ENCODE results near the gene IL17RD. TPM values are rescaled to one million over a fixed set of nuclear protein-coding genes. Genes with fewer than 3 reads are reported as not detected.
A peak's percentile ranks its signal among the peaks of the same experiment; 100 is the strongest.

The IL17RD gene
- total RNA-seq, 1 donor from 2014 or later, result 3.4 TPM

- Histone ChIP-seq H3K4me1 (no peaks in the 10 kb centered on the region), H3K36me3 (peaks cover 0 to 30% of the 10 kb centered on the region in 2 donors), H3K9me3 (no peaks in the 10 kb centered on the region), H3K27me3 (no peaks in the 10 kb centered on the region), H3K27ac (no peak overlapping the region), H3K4me3 (no peak overlapping the region)
- DNase-seq (ENCODE audit: low spot score in 2 of 2), result peak in 1 of 2 donors; percentile 84
- intact Hi-C loops (cut with DNase I), result loop anchor here (5.0 kb wide), 2 partner anchors 62 to 127 kb away; partner anchors contain the start of gene APPL1
- TF ChIP-seq CTCF (IDR thresholded peaks at IDR 0.05), result peak; percentile 68 to 91 (median 83)
Measured at GRCh38 chr3:57100046-57100695, 65.0 kb downstream of the IL17RD start.

GRCh38 chr3:57098418-57099310, 66.5 kb downstream of the IL17RD start:
- no peak overlapping the region for H3K27ac ChIP-seq
- no peaks in the 10 kb centered on the region for H3K9me3 ChIP-seq
- H3K4me1 ChIP-seq, result no peaks in the 10 kb centered on the region
- H3K27me3 ChIP-seq, result no peaks in the 10 kb centered on the region
- TF ChIP-seq CTCF (IDR thresholded peaks at IDR 0.05), result no peak
- intact Hi-C loops (cut with DNase I), result no loop called here
- DNase-seq (ENCODE audit: low spot score in 2 of 2), result no peak
- H3K4me3 ChIP-seq, result no peak overlapping the region
- H3K36me3 ChIP-seq, result peaks cover 0 to 30% of the 10 kb centered on the region in 2 donors

GRCh38 chr3:57097536-57097935, 67.6 kb downstream of the IL17RD start:
- Histone ChIP-seq H3K36me3 (peaks cover 0 to 30% of the 10 kb centered on the region in 2 donors), H3K4me1 (no peaks in the 10 kb centered on the region), H3K27me3 (no peaks in the 10 kb centered on the region), H3K27ac (no peak overlapping the region), H3K9me3 (no peaks in the 10 kb centered on the region), H3K4me3 (no peak overlapping the region)
- intact Hi-C loops (cut with DNase I), result no loop called here
- TF ChIP-seq CTCF (IDR thresholded peaks at IDR 0.05), result no peak
- no peak for DNase-seq (ENCODE audit: low spot score in 2 of 2)

GRCh38 chr3:57095363-57095762, 69.8 kb downstream of the IL17RD start:
- no peak for TF ChIP-seq CTCF (IDR thresholded peaks at IDR 0.05)
- peaks cover 0 to 26% of the 10 kb centered on the region in 2 donors for H3K36me3 ChIP-seq
- H3K27me3 ChIP-seq, result no peaks in the 10 kb centered on the region
- intact Hi-C loops (cut with DNase I), result no loop called here
- no peak for DNase-seq (ENCODE audit: low spot score in 2 of 2)
- no peaks in the 10 kb centered on the region for H3K9me3 ChIP-seq
- H3K4me1 ChIP-seq, result no peaks in the 10 kb centered on the region
- H3K27ac ChIP-seq, result no peak overlapping the region
- H3K4me3 ChIP-seq, result no peak overlapping the region

- H3K4me1 ChIP-seq, result no peaks in the 10 kb centered on the region
- TF ChIP-seq CTCF (IDR thresholded peaks at IDR 0.05), result no peak
- intact Hi-C loops (cut with DNase I), result no loop called here
- peaks cover 0 to 26% of the 10 kb centered on the region in 2 donors for H3K36me3 ChIP-seq
- no peak overlapping the region for H3K27ac ChIP-seq
- no peak for DNase-seq (ENCODE audit: low spot score in 2 of 2)
- H3K4me3 ChIP-seq, result no peak overlapping the region
- no peaks in the 10 kb centered on the region for H3K27me3 ChIP-seq
- H3K9me3 ChIP-seq, result no peaks in the 10 kb centered on the region
Measured at GRCh38 chr3:57094575-57094974, 70.6 kb downstream of the IL17RD start.

All from ascending aorta (tissue), 2 donors.